ENCODE data around the gene ADAMTS9.

ADAMTS9 gene

DNA sequence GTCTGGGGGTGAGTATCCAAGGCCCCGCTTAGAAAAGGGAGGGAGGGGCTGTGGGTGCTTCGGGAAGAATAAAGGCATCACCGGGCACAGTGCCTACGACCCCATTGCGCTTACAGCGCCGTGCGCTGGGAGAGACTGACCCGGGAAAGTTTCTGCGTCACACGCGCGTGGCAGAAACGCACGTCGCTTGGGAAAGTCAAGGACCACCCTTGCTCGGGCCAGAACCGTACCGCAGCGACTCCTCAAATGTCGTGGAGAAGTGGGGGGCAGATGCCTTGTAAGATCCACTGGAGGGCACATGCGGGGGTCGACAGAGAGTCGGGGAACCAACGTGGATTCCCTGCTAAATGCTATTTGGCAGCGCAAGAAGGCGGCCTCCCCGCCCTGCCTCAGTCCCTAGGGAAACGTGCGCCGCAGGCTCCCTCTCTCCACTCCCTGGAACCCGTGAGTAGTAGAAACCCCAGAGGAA, 2.4 kb downstream of the ADAMTS9 start:
- no peak for DNase-seq (ENCODE audit: low read depth)

DNA sequence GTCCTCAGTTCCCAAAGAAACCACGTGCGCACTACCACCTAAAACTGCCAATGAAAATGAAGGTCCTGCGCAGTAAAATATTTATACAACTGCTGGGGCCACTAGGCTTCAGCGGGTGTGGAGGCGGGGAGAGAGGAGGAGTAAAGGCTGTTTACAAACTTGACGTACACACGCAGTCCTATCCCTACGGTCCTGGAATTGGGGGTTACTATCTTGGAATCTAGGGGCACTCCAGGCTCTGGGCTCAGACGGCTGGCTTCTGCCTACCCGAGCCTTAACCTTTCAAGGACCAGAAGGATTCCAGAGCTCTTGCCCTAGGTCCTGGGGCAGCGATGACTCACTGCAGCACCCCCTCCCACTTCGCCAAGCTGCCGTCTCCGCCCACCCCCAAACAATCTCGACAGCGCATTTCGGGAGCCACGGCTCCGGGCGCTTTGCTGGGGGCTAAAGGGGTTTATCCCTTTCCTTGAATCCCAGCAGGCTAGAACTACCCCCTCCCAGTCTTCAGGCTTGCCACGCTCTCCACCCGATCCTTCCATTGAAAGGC, 3.0 kb downstream of the ADAMTS9 start:
- DNase-seq (ENCODE audit: low read depth): no peak

DNA sequence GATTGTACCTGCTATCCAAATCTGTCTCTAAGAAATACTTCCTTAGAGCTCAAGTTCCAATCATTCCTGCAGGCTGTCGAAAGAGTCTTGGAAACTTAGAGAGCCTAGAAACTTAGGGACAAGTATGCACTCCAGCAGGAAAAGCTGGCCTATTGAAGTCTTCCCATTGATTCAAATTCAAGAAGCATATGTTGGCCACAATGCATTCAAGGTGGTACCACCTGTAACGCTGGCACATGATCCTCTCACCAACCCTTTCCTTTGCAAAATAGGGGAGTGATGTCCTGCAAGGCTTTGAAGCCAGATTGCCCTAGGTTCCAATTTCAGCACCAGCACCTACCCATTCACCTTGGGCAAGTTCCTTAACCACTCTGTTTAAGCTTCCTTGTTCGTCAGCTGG, 6.0 kb downstream of the ADAMTS9 start:
- no peak for DNase-seq (ENCODE audit: low read depth)

DNA sequence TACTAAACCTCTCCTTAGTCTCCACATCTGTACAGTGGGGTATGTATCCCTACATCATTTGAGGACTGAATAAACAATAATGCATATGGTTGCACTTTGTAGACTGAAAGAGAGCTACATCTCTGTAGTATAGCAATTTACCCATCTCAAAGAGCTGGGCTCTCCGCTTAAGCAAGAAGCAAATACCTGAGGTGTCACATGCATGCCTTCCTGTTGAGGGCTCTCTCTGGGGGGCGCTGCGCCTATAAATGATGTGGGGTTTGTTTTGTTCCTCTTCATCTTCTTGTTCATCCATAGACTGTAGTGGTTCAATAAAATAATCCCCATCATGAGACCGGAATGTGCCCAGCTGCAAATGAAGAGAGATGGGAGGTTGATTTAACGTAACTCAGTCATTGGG, 6.8 kb downstream of the ADAMTS9 start:
- DNase-seq (ENCODE audit: low read depth): no peak

DNA sequence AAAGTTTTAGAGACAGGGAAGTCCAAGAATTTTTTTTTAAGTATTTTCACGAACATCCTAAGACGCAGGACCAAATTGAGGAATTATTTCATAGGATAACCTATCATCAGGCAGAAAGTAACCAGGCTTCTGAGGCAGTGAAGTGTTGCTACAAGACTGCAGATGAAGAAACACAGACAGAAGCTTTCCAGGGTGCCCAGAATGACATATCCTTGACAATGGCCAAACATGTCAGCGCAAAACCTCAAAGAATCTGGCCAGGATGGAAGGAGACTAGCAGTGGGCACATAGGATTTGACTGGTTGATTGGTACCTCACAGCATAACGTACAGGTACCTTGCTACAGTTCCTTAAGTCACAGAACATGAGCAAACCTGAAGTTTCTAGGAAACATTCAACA, 7.5 kb downstream of the ADAMTS9 start:
- DNase-seq (ENCODE audit: low read depth): no peak

DNA sequence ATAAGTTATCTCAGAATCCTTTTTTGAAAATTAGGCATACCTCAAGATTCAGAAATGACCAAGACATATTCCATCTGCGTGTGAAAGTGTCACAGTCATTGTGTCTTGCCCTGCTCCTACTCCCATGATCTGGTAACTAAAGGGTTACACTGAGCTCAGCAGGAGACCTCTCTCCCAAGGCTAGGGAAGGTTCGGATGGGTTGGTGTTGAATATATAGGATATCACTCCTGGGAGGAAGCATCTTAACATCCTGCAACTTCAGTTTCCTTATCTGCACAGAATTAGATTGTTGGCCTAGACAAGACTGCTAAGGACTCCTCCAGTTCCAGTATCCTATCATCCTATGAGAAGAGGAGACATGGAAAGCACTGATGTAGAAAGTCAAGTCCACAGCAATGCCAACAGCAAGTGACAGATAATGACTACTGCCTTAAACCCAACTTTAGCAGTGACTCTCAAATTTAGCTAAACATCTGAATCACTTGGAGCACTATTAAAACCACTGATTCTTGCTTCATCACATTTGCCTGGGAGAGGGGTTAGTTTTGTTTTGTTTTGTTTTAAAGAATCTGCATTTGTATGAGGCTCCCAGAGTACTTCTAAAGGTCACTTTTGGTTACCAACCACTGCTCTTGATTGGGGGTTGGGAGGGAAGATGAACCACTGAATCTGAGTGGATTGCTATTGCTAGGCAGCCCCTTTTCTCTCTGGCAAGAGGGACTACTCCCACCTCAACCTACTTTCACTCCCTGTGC, 9.7 kb downstream of the ADAMTS9 start:
- no peak for DNase-seq (ENCODE audit: low read depth)

DNA sequence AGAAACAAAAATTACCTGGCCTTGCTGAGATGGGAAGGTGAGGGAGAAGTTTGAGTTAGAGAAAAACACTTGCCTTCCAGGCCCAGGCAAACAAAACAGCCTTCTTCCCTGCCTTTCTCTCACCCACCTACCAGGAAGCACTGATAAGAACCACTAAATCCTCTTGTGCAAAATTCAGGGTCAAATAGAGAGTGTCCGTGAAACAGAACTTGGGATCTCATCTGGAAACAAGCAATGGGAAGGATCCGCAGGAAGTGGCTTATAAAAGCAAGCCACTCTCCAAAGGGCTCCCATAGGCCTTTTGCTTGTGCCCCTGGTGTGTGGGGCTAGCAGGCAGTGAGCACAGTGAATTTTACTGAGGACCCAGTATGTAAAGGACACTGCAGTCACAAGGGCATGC, 11.0 kb downstream of the ADAMTS9 start:
- no peak for DNase-seq (ENCODE audit: low read depth)

DNA sequence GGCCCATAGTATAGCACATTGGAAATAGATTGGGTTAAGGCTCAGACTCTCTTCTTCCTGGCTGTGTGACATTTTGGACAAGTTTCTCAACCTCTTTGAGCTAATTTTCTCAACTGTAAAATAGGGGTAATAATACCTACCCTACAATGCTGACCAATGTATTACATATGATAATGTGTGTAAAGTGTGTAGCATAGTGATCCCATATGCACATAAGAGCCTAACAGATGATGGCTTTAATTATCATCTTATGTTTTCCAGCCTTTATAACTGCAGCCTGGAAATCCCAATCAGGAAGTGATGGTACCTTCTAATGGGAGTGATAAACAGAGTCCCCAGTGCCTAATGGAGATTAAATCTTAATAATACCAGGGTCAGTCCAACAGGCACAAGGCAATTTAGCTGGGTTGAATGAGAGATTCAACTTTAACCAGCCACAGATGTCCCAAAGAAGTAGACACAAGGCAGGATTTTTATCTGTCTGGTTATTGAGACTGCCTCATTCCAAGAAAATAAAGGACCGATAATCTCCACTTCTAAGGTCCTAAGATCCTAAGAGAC, 12.0 kb downstream of the ADAMTS9 start:
- no peak for DNase-seq (ENCODE audit: low read depth)

DNA sequence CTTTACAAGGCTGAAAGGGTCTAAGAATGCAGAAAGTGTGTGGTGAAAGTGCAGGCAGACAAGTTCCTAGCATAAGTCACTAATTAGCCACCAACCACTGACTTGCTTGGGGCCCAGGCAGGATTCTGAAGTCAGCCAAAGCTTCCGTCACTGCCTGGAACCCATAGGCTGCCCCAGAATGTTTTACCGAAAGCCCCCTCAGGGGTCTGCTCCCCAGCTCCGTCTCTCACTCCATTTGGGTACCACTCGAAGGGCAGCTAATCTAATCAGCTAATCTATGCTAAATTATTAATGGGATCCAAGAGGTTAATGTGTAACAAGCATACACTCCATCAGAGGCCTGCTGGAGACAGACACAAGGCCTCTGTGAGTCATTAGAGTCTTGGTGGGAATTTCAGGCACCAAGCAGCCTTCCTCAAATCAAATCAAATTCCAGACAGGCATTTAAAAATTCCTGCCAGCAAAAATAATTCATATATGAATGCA, 13.2 kb downstream of the ADAMTS9 start:
- no peak for DNase-seq (ENCODE audit: low read depth)

DNA sequence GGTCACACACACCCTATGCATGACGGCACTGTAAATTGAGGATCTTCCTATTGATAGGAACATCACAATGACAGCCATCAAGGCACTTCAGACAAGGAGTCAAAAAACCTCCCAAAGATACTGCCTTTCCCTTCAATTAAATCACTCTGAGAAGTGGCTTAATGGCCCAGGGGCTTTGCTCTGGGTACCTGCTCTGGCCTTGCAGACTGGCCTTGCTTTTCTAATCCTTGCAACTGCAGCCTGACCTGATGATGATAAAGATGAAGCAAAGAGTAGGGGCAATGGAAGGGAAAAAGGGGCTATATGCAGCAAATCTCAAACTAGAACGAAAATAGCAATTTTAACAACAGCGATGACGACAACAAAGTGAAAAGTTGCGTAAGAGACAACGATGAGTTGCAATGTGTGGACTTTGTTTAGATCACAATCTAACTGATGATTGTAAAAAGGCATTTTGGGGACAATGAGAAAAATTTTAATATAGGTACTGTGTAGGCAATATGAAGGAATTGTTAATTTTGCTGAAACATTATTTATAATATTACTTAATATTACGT, 14.6 kb downstream of the ADAMTS9 start:
- DNase-seq (ENCODE audit: low read depth): no peak

DNA sequence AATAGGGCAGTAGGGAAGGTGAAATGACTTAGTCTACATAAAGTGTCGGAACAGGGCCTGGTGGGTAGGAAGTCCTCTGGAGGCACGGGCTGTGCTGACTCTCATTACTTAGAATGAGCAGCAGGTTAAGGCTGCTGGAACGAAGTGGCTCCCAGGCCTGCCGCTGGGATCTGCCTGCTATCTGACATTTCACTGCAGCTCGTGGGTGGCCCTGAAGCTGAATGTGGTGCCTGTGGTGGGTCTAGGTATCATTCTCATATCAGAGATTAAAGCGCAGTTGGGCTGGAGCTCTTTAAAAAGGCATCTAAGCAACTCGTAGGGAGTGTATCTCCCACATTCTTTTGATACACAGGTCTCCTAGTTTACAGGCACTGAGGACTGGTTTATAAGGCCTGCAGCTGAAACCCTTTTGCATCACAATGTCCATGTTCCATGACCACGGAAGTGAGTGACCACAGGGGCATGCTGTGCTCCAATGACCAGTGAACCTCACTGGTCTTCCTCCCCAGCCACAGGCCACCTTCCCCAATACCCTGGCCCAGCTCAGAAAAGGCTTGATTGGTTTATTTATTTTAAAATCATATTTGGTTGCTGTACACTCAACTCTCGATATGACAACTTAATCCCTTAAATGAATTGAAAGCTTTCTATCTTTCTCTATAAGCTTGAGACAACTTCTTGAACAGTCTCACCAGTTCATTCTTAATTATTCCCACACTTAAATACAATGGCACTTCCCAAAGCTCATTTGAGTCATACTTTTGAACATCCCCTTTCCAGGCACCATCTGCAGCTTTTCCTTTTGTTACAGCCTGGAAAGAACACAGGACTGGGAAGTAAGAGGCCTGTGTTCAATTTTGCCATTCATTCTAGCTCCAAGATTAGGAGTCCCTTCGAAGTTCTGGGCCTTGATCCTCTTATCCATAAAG, 19.0 kb downstream of the ADAMTS9 start:
- no peak for DNase-seq (ENCODE audit: low read depth)

DNA sequence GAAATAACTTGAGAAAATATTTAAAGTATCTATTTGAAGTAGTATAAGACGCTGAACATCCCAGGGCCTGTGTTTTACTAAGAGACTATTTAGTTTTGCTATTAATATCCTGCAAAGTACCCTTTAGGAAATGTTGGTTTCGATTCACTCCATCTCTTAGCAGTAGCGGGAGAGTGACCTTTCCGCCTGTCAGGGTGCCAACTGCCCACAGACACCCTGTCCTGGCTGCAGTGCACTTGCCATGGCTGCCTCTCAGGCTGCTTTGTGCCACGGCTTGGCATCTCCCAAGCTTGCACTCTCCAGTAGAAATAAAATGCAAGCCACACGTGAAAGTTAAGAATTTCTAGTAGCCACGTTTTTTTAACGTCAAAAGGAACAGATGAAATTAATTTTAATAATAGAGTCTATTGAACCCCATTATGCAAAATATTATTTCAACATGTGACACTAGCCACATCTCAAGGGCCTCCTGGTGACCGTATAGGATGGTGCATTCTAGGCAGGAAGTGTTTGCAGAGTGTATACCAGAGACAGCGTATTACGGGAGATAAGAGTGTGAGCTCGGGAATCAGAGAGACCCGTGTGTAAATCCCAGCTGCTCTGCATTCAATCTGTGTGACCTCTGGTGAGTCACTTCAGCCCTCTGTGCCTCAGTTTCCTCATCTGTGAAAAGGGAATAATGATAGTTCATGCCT, 19.8 kb downstream of the ADAMTS9 start:
- DNase-seq (ENCODE audit: low read depth): no peak

DNA sequence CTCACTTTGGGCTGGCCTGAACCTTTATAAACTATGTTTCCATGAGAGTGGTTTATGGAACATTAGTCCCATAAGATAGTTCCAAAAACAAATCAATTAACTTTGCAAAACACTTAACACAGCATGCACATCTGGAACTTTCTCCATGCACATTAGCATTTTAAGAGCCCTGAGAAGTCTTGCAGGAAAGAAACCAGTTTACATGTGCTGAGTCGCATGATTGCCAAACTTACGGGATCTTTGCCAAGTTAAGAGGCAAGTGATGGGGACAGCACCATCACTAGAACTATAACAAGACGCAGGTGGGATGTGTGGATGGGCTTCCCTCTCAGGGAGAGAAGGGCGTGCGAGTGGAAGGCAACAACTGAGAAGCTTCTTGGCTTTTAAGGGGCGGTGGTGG, 20.7 kb downstream of the ADAMTS9 start:
- DNase-seq (ENCODE audit: low read depth): no peak

DNA sequence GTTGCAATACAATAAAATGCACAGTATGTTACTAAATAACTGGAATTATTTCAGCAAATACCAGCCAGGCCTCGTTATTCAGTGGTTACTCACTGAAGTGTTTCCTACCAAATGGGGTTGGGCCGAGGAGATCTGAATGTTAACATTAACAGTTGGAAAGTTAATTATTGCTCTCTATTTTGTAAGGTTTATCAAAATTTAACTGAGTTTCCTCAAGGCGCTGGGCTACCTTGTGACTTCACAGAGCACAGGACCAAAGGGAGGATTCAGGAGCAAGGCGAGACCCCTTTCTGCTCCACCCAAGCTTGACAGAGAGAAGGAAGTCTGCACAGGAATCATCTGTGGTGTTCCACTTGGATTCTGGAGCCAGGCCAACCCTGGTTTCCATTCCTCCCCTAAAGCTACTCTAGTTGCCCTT, 21.6 kb downstream of the ADAMTS9 start:
- DNase-seq (ENCODE audit: low read depth): no peak

DNA sequence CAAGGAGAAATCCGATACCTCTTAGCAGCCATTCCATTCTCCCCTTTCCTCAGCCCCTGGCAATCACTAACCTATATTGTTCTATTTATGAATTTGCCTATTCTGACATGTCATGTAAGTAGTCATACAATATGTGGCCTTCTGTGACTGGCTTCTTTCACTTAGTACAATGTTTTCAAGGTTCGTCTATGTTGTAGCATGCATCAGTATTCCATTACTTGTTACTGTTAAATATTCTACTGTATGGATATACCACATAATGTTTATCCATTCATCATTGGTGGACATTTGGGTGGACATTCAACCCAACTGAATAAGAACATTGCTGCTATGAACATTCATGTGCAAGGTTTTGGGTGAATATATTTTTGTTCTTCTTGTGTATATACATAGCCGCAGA, 23.4 kb downstream of the ADAMTS9 start:
- no peak for DNase-seq (ENCODE audit: low read depth)

DNA sequence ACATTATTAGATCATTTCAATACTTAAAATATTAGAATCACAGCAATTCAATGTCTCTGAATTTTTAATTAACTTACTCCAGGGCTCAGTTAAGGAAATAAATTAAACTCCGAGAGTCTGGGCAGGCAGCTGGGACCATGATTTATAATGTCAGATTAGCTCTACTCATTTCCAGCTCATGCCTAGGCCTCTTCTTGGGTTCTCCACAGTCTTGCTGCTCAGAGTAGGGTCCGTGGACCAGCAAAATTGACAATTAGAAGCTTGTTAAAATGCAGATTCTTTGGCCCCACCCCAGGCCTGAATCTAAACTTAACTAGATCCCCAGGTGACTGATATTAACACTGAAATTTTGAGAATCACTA, 28.2 kb downstream of the ADAMTS9 start:
- no peak for DNase-seq (ENCODE audit: low read depth)

DNA sequence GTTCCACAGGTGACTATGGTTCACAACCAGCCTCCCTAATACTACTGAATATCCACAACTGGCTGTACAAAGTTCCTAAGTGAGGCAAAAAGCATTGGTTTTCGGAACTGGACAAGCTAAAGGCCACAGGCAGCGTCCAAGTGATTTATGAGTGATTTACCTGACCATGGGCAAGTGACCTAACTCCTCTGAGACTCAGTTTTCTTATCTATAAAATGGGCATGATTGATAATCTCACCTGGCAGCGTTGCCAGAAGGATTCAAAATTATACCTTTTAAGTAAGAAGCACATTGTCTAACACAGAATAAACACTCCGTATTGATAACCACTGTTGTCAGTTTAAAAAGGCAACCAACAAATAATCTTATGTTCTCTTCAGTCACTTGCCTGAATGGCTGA, 29.8 kb downstream of the ADAMTS9 start:
- no peak for DNase-seq (ENCODE audit: low read depth)

DNA sequence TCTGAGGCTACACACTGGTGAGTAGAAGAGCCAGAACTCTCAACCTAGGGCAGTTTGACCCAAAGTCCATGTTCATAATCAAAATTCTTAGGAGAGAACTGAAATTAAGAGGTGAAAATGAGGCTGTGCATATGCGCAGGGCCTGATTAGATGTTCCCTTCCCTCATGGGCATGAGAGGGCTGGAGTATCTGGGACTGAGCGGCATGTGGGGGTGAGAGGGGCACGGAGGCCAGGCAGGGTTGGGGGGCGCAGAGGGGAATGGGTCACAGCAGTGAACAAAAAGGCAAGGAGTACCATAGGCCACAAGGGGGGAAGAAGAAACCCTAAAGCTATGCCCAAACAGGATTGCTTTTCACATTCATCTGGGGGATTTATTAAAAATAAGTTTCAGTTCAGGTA, 31.3 kb downstream of the ADAMTS9 start:
- DNase-seq (ENCODE audit: low read depth): no peak

DNA sequence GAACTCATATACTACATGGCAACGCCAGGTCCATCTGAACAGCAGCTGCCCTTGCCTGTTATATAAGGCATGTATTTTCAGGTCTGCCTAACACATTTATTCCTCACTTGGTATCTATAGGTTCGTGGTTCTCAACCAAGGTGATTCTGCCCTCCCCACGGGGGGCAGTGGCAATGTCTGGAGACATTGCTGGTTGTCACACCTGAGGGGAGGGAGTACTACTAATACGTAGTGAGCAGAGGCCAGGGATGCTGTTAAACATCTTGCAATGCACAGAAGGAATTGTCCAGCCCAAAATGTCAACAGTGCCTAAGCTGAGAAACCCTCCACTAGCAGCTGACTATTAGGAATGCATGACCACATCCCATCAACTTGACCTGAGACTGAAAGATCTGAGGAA, 32.6 kb downstream of the ADAMTS9 start:
- no peak for DNase-seq (ENCODE audit: low read depth)

DNA sequence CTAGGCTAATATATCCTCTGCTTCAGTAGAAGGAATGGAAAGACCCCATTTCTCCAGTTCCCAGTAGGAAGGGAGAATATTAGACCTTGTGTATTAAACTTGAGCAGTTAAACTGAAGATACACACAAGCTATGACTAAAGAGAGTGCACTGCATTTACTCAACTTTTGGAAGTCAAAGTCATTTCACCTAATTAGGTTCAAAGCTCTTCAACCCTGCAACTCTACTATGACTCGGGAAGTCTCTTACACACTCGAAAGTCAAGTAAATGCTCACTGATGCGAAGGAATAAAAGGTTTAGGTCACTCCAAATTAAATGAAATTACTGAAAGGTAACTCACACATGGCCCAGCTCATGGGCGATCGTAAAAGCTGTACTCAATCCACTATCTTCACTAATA, 33.8 kb downstream of the ADAMTS9 start:
- no peak for DNase-seq (ENCODE audit: low read depth)

DNA sequence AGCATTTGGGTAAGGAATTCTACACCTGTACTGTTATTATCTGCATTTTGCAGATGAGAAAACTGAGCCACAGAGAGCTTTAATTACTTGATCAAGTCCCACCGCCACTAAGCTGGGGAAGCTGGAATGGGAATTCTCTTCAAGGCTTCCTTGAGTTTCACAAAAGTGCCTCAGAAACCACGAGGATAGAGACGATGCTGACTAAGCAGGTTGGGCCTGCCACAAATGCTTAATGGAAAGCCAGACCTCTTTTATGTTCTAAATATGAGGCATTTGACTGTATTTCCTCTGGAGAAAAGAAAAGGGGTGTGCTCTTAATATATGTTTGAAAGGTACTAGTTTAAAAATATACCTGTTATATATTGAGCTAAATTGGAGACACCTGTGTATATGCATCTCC, 34.7 kb downstream of the ADAMTS9 start:
- no peak for DNase-seq (ENCODE audit: low read depth)

Measured in activated T-cell treated with anti-CD3 and anti-CD28 coated beads for 48 hours (primary cell).